GM19468 (cell line): ENCODE results near the gene CCDC92.

Experiments
- ATAC-seq: cut with Tn5 transposase; IDR thresholded peaks from one replicate; pipeline ENCODE4 v1.9.1; 2021; ENCODE audit warnings: mild to moderate bottlenecking, moderate library complexity, moderate number of reproducible peaks; ENCODE audit not compliant: unreplicated experiment; ENCODE audit errors: extremely low read depth

CCDC92 gene

GRCh38 chr12:123982269-123982668 lies 9.6 kb upstream of the CCDC92 start:
- ATAC-seq: no peak

GRCh38 chr12:123979566-123979965 lies 6.9 kb upstream of the CCDC92 start:
- no peak for ATAC-seq

- no peak for ATAC-seq
Measured at GRCh38 chr12:123976227-123976826, 3.7 kb upstream of the CCDC92 start.

DNA sequence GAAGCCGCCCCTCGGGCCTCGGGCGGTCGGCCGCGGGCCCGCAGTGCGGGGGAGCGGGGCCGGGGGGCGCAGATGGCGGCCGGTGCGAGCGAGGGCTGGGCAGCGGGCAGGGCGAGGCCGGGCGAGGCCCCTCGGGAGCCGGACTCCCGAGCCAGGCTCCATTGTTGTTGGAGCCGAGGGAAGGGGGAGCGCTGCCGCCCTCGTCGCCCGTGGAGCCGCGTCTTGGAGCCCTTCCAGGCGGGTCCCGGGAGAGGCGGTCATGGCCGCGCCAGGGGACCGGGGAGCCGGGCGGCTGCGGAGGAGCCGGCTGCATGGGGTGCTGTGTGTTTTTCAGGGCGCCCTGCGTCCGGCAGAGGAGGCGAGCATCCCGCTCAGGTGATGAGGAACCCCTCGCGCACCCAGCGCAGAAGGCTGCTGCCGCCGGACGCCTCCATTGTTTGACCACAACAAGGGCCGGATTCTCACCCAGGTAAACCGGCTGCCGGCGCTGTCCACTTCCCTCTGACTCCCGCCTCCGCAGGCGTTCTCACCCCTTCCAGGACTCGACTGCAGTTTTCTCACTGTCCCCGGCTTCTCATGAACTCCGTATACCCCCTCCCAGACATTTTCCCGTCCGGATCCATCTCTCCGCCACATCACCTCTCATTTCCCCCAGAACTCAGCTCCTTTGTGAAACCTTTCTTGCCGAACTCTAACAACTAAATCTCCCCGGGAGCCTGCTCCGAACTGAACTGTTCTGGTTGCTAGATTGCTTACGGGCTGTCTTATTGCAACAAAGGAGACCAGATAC lies 1.1 kb upstream of the CCDC92 start:
- ATAC-seq: no peak

DNA sequence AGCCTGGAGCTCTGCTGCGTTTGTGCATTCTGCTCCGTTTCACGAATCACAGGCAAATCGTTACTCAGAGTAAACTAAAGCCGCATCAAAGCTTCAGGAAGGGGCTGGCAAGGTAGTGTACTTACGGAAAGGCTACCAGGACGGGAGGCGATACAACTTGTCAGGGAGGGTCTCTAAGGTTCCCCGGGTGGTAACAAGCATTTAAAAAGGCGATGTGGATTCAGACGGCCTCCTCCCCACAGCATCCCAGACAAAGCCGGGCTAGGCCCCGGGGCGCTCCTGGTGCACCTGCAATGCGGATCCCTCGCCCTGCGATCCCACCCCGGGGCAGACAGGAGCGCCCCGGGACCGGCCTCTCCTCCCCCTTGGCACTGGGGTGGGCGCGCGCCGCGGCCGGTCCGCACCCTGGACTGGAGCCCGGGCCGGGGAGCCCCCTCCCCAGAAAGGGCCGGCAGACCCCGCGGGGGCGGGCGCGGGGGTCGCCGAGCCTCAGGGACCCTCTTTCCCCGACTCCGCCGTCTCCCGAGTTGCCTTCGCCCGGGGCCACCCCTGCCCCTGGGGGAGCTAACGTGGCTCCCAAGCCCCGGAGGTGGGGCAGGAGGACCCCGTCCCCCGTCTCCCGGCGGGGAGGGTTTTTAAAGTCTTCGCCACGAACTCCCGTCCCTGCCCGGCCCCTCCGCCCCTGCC lies 718 bp downstream of the CCDC92 start:
- no peak for ATAC-seq

DNA sequence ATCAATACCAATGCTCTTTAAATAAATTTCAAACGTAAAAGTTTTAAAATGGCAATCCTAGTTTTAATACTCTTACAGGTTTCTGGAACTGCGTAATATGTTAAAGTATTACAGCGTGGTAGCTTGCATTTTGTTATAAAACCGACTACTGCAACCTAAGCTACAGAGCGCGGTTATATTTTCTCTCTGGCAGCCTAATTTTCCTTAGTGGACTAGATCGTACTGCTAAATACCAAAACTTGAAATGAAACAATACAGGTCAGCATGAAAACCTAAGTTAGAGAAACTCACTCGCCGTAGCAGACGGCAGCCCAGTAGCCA lies 1.2 kb downstream of the CCDC92 start:
- ATAC-seq: no peak

- no peak for ATAC-seq
Measured at GRCh38 chr12:123967121-123967586, 5.5 kb downstream of the CCDC92 start.

- no peak for ATAC-seq
Measured at GRCh38 chr12:123966596-123966995, 6.0 kb downstream of the CCDC92 start.

DNA sequence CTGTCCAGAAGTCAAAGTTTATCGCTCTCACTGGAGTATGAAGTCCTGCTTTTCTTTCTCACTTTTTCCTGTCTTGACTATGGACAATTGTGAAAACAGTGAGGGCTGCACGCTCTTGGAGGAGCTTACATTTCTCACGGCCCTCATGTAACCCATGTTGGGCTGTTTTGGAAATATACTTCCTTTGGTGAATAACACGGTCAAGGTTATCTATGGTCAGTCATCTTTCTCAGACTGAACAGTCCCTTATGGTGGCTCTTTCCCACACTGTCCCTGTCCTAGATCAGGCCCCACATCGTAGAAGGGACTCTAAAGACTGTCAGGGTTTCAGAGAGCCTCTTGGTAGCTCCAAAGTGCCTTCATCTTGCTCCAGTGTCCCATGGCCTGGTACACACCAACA lies 7.2 kb downstream of the CCDC92 start:
- no peak for ATAC-seq

GRCh38 chr12:123963821-123964220 lies 8.8 kb downstream of the CCDC92 start:
- no peak for ATAC-seq

- no peak for ATAC-seq
Measured at GRCh38 chr12:123962513-123962912, 10.1 kb downstream of the CCDC92 start.

DNA sequence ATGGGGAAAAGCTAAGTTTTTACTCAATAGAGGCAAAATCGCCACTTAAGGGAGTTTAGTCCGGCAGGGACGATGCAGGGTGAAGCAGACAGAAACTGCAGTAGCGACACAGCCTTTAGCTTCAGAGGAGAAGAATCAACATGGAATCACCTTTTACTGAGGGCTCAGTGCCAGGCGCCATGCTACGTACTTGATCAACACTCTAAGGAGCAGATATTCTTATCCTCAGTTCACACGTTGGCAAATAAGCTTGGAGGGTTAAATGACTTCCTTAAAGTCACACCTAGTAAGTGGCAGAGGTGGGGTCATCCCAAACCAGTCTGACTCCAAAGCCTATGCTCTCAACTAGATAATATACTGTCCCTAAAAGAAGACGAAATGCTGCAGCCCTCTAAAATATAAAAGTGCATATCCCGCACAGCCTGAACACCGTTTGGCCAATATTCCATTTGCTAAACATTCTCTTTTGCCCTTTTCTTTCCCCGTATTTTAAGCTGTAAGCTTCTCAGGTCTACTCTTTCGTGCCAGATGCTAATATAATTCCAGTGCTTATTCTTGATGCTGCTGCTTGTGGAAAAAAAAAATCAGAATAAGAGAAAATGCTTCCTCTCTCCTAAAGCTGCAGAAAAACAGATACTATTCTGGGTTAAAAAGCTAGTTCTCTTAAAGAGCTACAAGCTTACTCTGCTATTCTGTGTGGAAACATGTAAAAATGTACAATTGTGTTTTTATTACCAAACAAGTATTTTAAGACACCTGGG lies 10.9 kb downstream of the CCDC92 start:
- ATAC-seq: no peak

GRCh38 chr12:123960856-123961255 lies 11.8 kb downstream of the CCDC92 start:
- ATAC-seq: no peak

GRCh38 chr12:123960029-123960735 lies 12.4 kb downstream of the CCDC92 start:
- no peak for ATAC-seq

DNA sequence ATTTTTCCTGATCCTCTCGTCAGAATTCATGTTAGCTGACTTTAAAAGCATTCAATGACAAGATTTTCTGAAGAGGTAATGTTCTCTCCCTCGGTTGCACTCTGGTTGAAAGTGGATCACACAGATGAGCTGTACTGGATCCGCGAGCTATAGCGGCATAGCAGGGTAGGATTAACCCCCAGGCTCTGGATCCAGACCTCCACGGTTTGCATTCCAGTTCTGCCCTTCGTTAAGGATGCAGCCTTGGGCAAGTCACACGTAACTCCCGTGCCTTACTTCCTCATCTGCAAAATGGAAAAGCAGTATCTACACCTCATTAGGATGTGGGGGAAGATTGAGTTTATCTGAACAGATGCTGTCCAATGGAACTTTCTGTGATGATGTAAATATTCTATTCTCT lies 13.8 kb downstream of the CCDC92 start:
- no peak for ATAC-seq

DNA sequence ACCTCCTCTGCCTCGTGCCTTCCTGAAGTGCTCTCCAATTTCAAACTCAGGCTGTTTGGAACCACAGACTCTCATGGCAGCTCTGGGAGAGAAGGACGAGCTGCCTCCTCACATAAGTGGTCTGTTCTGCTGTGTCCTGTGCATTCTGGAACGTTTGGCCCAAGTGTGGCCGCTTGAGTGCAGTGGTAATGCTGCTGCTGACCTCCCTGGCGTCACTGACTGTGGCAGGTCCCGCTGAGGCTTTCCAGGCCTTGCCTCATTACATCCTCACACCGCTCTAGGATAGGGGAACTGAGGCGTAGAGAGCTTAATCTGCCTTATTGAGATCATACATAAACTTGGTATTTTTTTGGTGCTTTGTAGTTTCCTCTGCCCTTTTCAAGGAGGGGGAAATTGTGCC lies 14.2 kb downstream of the CCDC92 start:
- no peak for ATAC-seq

DNA sequence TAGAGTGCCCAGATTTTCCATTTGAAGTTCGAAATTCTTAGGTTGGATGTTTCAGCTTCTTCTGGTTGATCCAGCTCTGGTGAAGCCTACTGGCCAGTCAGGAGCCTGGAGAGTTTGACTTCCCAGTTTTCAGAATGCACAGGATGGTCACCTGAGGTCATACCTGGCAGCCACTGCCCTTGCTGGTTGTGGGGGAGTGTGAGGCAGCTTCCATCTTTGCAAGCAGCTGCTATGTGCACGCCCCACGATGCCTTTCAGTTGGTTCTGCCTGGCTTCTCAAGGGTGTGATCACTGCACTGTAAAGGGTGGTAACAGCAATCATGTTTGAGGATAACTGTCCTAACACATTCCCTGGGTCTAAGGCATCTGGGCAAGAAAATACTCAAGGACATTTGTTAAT lies 15.4 kb downstream of the CCDC92 start:
- ATAC-seq: no peak

GRCh38 chr12:123956249-123956648 lies 16.4 kb downstream of the CCDC92 start:
- no peak for ATAC-seq

- no peak for ATAC-seq
Measured at GRCh38 chr12:123954647-123955350, 17.8 kb downstream of the CCDC92 start.

DNA sequence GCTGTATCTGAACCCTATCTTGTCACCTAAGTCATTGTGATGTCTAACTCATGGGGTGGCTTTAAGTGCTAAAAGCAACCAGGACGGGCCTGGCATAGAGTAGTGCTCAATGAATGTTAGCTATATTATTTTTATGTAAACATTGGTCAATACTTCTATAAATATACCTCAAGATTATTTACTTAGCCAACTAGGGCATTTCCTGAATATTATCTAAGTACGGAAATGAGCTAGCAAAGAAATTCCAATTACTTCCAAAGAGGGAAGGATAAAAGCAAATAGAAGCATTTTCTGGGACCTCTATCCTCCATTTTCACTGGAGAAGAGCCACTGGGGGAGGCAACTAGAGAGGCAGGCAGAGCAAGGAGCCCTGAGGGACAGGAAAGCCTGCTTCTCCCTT lies 20.6 kb downstream of the CCDC92 start:
- no peak for ATAC-seq
